NB4 (cell line): ENCODE data around the gene SCD5.

ENCODE experiments used
- CTCF ChIP-seq: IDR thresholded peaks from one replicate; pipeline ENCODE4 v1.5.1; 2012; ENCODE audit warnings: low read depth, low read length
- MYC ChIP-seq: IDR thresholded peaks from 2 replicates; pipeline ENCODE4 v1.6.1; 2011; ENCODE audit warnings: low read depth, low read length
- POLR2A ChIP-seq: IDR thresholded peaks from 2 replicates; pipeline ENCODE4 v1.6.1; 2011; ENCODE audit warnings: mild to moderate bottlenecking; ENCODE audit not compliant: insufficient read length; ENCODE audit errors: extremely low read depth
- TF ChIP-seq, protein P1 (sequence below): IDR thresholded peaks from 2 replicates; pipeline ENCODE4 v1.6.1; 2011; ENCODE audit warnings: low read depth, low read length

DNA sequence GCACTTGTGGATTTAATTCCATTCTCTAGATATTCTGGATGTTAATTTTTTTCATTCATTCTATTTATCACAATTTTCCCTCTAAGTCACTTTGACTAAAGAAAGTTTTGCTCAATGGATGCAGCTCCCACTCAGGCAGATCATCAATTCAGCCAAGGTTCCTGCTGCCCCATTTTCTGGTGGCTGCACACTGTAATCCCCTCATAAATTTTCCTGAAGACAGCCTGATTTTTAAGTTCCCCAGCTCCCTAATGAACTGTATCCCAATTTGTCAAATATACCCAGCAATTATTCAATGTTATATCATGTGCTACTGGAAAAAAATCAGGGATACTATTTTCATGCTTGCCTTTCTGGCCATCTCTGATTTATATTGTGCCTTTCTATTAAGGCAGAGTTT lies 61.2 kb downstream of the SCD5 start:
- no peak for TF ChIP-seq CTCF
- TF ChIP-seq POLR2A = no peak
- TF ChIP-seq, protein P1, sequence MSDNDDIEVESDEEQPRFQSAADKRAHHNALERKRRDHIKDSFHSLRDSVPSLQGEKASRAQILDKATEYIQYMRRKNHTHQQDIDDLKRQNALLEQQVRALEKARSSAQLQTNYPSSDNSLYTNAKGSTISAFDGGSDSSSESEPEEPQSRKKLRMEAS = no peak
- TF ChIP-seq MYC = no peak
